Dermis blood vessel endothelial cell (primary cell): ENCODE data around the gene CCDC88C. TPM values are rescaled to one million over a fixed set of nuclear protein-coding genes. Genes with fewer than 3 reads are reported as not detected.

Experiments used
- DNase-seq: peaks from one replicate; pipeline ENCODE4 v3.0.0; 2010
- total RNA-seq: library from RNA; depleted of rRNA; stranded (reverse); fragments of >200 nt; gene quantifications from 2 replicates; pipeline ENCODE4 v1.2.3, GENCODE V29; 2014

The CCDC88C gene
- total RNA-seq, 1 donor from 2014 or later: 50.0 TPM

DNA sequence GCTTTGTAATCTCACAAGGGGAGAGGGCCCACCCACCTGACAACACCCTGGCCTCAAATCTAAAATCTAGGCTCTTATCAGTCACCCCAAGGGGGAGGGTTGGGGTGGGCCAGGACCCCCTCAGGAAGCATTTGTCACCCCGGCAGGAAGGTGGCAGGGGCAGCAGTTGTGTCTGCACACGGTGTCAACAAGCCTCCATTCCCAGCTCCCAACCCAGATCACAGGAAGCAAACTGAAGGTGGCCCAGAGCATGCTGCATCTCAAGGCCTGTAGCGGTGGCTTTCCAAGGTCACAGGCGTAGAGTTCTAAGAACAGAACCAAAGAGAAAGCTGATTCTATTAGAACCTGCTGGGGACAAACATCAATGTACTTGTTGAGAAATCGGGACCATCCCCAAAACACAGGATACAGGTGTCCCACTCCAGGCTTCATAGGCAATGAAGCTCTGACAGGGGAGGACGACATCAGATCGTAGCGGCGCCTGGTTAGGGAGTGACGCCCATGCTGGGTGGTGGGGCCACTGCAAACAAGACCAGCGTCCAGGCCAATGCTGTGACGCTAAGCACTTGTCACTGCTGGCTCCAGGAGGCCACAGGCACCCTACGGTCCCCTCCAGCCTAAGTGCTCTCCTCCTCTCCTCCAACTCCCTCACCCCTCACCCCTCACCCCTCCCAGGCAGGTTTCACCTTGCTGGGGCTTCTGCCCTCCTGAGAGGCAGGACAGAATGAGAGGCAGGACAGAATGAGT lies 52.9 kb downstream of the CCDC88C start:
- DNase-seq: no peak

DNA sequence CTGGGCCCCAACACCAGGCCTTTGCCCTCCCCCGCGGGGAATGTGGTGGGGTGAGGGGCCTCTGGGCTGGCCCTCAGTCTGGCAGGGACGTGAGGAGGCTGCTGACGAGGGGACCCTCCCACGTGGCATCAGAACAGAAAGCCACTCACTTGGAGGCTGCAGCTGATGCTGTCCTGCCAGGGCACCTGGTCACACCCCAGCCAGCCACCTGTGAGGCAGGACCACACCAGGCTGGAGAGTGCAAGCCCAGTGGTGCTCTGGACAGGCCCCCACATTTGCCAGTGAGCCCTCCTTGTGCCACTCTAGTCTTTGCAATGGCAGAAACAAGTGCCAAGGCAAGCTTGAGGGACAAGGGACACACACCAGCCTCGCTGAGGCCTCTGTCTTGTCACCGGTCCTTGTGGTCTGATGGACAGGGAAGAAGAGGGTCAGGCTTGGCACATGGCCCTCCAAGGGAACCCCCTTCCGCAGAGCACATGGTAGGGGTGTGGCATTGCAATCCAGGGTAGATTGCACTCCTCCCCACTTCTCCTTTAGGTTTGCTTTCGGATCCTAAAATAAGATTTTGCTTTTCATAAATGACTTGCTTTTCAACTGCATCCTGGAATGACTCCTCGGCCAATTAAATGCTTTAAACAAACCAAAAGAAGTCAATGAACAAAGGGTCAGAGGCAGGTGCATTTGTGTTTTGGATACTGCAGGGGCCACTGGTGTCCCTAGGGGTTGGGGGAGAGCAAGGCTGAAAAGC lies 53.7 kb downstream of the CCDC88C start:
- no peak for DNase-seq

DNA sequence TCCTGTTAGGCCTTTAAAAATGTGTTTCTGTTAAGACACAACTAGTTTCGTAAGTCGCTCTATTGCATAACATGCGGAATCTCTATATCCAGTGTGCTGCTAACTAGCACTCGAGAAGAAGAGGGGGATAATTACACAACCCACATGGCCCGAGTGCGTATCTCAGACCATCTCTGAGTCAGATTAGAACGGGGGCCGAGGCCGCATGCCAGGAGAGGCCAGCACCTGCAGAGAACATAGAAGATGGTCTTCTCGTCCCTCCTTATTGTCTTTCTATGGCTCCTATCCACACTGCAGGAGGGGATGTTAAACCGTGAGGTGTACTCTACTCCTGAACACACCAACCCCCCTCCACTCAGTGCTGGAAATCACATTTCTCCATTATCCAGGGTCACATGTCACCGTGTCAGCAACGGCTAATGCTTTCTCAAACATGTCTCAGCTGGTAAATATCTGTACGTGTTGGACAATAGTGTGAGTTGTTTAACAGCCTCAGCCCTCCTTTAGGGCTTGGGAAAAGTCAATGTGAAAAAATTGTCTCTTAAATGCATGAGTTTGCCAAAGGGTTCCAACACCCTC lies 56.3 kb downstream of the CCDC88C start:
- no peak for DNase-seq

- DNase-seq: no peak
Observed at GRCh38 chr14:91360490-91361232, 57.0 kb downstream of the CCDC88C start.

GRCh38 chr14:91358654-91359220 lies 58.9 kb downstream of the CCDC88C start:
- no peak for DNase-seq

DNA sequence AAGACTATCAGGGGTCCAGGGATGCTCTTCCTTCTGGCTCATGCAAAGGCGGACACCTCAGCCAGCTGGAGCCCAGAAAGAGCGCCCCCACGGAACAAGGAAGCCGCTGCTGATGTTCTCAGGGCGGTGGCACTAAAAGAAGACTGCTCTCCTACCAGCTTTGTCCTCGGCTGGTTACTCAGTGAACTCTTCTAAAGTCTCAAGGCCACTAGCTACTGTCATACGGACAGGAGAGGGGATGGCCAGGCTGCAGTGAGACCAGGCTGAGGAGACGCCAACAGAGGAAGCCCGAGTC lies 59.6 kb downstream of the CCDC88C start:
- DNase-seq: no peak

DNA sequence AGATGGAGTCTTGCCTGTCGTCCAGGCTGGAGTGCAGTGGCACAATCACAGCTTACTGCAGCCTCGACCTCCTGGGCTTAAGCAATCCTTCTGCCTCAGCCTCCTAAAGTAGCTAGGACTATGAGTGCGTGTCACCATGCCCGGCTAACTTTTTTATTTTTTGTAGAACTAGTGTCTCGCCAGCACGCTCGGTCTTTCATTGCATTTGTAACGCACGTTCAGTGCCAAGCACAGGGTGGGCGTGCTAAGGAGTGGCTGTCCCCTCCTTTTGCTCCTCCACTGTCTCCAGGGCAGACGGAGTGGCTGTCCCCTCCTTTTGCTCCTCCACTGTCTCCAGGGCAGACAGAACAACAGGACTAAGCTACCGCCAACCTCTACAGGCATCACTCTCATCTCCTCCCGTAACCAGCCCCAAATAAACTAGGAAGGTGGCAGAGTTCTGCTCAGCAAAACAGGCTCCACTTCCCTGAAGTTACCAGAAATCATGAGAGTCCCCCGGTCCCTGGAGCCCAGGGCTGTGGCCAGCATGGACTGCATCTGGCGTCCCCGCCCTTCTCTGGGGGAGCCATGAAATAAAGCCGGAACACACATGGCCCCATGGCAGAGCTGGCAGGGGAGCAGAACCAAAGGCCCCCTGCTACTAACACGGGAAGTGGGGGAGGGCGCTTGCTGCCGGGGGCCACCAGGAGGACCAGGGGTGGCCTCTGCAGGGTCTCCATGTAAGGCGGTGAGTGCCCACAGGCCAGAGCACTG lies 60.2 kb downstream of the CCDC88C start:
- no peak for DNase-seq

DNA sequence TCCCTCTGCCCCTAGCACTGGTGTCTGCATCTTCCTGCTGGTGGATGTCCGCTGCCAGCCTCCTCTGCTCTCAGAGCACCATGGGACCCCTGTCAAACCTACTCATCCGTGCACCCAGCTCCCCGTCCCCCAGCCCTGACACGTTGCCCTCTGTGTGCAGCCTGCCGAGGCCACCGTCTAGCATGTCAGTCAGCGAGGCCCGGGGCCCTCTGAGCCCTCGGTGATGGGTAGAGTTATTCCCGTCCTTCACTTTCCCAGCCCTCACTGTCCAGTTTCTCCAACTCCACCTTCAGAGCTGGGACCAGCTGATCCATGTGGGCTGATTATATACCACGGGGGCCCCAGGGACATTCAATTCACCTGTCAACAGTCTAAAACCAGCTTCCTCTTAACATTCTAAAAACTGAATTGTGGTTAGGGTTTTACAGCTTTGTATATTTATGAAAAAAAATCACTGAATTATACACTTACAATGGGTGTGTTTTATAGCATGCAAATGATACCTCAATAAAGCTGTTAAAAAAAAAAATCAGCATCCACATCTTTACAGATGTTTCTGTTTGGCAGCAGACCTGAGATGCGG lies 61.3 kb downstream of the CCDC88C start:
- DNase-seq: no peak

- DNase-seq: no peak
Observed at GRCh38 chr14:91354979-91355685, 62.5 kb downstream of the CCDC88C start.

DNA sequence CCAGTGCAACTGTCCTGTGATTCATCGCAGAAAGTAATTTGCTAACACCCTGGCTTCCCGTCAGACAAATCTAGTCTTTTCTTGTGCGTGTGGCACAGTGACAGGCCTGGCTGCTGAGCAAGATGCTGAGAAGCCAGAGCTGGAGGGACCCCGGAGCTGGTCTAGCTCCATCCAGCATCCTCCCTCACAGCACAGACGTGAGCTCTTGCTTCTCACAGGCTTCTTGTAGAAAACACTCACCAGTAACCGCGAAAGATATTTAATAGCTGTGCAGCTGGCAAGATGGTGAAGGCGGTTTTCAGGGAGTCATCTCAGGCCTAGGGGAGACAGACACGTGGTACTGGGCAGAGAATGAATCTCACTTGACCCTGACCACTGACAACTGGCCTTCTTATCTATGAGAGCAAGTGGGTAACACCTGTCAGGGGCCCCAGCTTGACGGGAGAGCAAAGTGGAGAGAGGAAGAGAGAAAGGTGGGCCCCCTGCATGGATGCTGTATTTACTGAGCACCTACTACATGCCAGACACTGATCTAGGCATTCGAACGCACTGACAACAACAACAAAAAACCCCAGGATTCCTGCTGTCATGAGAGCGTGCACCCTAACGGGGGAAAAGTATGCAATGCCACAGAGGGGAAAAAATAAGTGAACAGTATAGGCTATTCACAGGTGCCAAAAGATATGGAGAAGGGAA lies 63.3 kb downstream of the CCDC88C start:
- DNase-seq: no peak

GRCh38 chr14:91352728-91353692 lies 64.6 kb downstream of the CCDC88C start:
- no peak for DNase-seq

DNA sequence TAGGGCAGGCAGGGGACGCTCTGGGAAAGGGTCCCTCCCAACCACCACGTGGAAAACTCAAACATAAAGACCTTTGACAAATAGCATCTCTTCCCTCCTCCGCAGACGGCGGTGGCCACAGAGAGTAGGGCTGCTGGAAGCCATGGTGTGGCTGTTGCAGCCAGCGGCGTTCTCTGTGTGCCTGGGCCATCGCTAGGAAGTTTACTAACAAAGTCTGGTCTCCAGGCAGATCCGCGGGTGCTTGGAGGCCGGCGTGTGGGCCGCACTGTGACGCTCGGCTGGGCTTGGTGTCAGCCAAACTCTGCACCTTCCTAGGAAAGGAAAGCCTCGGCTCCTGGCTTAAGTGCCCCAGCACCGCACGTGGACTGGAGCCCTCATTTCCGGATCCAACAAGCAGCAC lies 65.6 kb downstream of the CCDC88C start:
- DNase-seq: no peak

DNA sequence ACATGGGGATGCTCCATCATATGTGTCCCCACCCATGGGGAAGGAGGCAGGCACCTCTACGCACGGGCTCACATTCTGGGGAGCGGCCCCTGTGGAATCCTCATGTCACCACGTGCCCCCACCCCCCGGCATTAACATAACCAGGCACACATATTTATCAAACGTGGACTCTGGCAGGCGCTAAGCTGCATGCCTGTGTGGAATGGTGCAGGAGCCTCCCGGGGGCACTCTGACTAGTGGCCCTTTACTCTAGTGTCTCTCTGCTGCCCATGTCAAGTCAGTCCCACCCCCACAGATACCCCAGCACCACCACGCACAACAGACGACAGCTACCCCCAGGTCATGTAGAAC lies 66.1 kb downstream of the CCDC88C start:
- DNase-seq: no peak

GRCh38 chr14:91350813-91351511 lies 66.7 kb downstream of the CCDC88C start:
- DNase-seq: no peak

DNA sequence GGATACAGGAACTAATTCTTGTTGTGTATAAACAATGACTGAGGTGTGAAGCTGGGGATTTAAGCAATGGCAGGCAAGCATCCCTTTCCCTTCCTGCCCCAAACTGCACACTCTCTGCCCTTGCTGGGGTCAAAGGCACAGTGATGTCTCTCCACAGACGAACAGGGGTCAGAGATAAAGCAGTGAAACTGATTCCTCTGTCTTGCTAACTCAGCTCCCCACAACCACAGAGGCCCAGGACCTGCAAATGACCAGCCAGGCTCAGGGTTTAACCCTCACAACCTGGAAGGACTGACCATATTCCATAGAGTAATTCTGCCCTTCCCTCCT lies 67.2 kb downstream of the CCDC88C start:
- DNase-seq: no peak

GRCh38 chr14:91349481-91350074 lies 68.0 kb downstream of the CCDC88C start:
- DNase-seq: no peak

DNA sequence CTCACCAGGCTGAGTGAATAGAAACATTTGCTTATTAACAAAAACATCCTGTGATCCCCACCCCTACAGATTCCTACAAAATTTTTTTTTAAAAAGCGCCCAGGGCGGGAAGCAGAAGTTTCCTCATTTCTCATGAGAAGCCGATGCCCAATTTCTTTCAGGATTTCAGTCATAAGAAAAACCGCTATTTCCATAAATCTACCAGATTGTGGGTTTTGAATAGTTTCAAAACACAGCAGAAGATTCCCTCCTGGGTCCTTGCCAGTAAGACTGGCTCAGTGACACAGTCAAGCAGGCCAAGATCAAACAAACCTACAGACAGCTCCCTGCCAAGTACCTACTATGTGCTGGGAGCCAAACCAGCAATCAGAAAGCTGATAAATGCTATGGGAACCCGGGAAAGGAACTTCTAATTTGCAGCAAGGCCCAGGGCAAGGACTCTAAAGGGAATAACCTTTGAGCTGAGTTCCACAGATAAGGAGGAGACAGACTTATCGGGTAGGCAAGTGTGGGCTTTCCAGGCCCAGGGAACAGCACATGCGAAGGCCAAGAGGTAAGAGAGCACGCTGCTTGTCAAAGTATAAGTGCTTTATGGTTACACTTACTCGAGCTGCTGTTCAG lies 68.7 kb downstream of the CCDC88C start:
- no peak for DNase-seq

DNA sequence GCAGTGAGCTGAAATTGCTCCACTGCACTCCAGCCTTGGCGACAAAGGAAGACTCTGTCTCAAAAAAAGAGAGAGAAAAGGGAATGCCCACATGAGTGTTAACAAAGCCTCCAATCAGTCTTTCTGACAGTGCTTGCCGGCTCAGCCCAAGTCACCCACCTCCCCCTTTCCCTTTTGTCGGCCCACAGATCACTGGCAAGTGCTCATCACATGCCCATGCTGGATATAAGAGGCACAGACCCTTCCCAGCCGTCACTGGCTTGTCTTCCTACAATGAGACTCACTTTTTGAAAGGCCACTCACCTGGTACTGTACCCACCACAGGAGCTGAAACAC lies 70.8 kb downstream of the CCDC88C start:
- no peak for DNase-seq
